WERI-Rb-1 (cell line): ENCODE results near the gene GUCA1C.

Source experiments
- DNase-seq: peaks from one replicate; pipeline ENCODE4 v3.0.0-alpha.2; 2020
- H3K27ac ChIP-seq: fragments of 250-450 bp; sonication (Bioruptor Pico); 2 replicates; pipeline ENCODE4 v1.5.1; 2020; ENCODE audit warnings: mild to moderate bottlenecking, moderate library complexity
- H3K27me3 ChIP-seq: fragments of 250-450 bp; sonication (Bioruptor Pico); 2 replicates; pipeline ENCODE4 v1.5.1; 2021; ENCODE audit warnings: mild to moderate bottlenecking, low read depth, moderate library complexity; ENCODE audit not compliant: insufficient read depth, severe bottlenecking
- H3K36me3 ChIP-seq: fragments of 250-450 bp; sonication (Bioruptor Pico); 2 replicates; pipeline ENCODE4 v1.5.1; 2020; ENCODE audit warnings: mild to moderate bottlenecking, moderate library complexity
- H3K4me3 ChIP-seq: 2 replicates; pipeline ENCODE4 v1.5.1; 2011; ENCODE audit warnings: low read depth, mild to moderate bottlenecking, control low read depth, low read length
- H3K9me3 ChIP-seq: fragments of 250-450 bp; sonication (Bioruptor Pico); 2 replicates; pipeline ENCODE4 v1.5.1; 2021; ENCODE audit warnings: mild to moderate bottlenecking, moderate library complexity; ENCODE audit not compliant: severe bottlenecking
- TF ChIP-seq, protein P1 (sequence below): IDR thresholded peaks from 2 replicates; pipeline ENCODE4 v1.5.1; 2011; ENCODE audit warnings: low read depth, mild to moderate bottlenecking, control low read depth, inconsistent platforms, low read length

The GUCA1C gene

DNA sequence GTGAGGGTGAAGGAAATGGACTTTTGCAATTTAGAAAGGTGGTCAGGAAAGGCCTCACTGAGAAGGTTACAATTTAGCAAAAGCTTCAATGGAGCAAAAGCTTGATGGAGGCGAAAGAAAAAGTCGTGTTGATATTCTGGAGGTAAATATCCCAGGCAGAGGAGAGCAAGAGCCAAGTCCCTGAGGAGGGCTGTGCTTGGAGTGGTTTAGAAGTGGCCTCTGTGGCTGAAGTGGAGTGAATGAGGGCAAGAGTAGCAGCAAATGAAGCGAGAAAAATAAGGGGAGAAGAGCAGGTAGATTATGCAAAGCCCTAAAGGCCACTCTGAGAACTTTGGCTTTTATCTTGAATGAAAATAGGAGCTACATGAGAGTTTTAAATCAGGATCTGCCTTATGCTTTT, 54.1 kb downstream of the GUCA1C start:
- no peaks in the 10 kb centered on the region for H3K36me3 ChIP-seq
- no peaks in the 10 kb centered on the region for H3K9me3 ChIP-seq
- no peak overlapping the region for H3K27ac ChIP-seq
- TF ChIP-seq, protein P1, sequence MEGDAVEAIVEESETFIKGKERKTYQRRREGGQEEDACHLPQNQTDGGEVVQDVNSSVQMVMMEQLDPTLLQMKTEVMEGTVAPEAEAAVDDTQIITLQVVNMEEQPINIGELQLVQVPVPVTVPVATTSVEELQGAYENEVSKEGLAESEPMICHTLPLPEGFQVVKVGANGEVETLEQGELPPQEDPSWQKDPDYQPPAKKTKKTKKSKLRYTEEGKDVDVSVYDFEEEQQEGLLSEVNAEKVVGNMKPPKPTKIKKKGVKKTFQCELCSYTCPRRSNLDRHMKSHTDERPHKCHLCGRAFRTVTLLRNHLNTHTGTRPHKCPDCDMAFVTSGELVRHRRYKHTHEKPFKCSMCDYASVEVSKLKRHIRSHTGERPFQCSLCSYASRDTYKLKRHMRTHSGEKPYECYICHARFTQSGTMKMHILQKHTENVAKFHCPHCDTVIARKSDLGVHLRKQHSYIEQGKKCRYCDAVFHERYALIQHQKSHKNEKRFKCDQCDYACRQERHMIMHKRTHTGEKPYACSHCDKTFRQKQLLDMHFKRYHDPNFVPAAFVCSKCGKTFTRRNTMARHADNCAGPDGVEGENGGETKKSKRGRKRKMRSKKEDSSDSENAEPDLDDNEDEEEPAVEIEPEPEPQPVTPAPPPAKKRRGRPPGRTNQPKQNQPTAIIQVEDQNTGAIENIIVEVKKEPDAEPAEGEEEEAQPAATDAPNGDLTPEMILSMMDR = no peak
- DNase-seq = no peak
- H3K4me3 ChIP-seq = no peak overlapping the region
- H3K27me3 ChIP-seq = no peaks in the 10 kb centered on the region

DNA sequence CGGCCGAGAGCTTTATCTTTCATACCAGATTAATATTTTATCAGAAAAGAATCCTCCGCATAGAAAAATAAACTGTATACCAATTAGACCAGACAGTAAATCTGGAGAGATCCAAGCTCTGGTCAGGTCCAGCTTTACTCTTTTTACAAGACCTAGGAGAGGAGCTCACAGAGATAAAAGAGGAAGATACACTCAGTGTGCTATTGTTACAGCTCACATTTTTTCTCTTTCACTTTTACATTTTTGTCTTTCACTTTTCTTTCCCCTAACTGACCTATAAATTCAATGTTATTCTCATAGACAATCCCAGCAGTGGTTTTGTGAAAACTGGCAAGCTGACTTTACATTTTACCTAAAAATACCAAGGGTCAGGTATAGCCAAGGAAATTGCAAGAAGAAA, 55.8 kb downstream of the GUCA1C start:
- H3K27me3 ChIP-seq = no peaks in the 10 kb centered on the region
- H3K4me3 ChIP-seq = no peak overlapping the region
- DNase-seq = no peak
- no peaks in the 10 kb centered on the region for H3K9me3 ChIP-seq
- TF ChIP-seq, protein P1 = no peak
- no peak overlapping the region for H3K27ac ChIP-seq
- H3K36me3 ChIP-seq = no peaks in the 10 kb centered on the region

DNA sequence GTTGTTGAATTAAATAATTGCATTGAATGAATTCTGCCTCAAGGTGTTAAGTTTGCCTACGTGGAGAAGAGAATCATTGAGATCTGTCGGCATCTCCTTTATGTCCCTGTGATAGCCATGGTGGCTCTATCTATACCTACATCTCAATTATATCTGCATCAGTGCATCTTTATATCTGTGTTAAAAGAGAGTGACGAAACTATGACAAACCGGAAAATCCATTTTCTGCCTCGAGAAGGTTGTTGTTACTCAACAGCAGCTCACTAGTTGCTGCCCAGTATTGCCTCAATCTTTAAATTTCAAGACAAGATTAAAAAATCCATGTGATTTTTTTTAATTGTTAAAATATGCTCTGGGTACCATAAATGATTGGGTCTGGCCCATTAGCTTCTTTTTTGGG, 58.7 kb downstream of the GUCA1C start:
- Histone ChIP-seq H3K9me3 (no peaks in the 10 kb centered on the region), H3K36me3 (no peaks in the 10 kb centered on the region), H3K4me3 (no peak overlapping the region), H3K27me3 (no peaks in the 10 kb centered on the region), H3K27ac (no peak overlapping the region)
- DNase-seq = no peak
- TF ChIP-seq, protein P1 = no peak

DNA sequence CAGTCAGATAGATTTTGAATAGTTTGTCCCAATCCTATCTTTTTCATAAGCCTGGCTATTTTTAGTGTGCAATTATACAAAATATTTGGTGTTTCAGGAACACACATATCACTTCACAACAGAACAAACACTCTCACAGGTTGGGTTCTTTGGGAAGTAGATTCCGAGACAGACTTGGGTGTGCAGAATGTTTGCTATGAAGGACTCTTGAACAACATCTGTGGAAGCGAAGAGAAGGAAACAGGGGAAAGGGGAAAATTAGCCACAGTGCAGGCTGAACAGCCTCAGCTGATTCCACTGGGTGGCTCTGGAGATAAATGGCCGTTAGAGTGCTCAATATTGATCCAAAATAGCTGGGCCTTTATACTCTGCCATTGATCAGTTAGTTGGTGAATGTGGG, 61.8 kb downstream of the GUCA1C start:
- H3K4me3 ChIP-seq = no peak overlapping the region
- TF ChIP-seq, protein P1 = no peak
- no peaks in the 10 kb centered on the region for H3K9me3 ChIP-seq
- H3K27me3 ChIP-seq = no peaks in the 10 kb centered on the region
- no peaks in the 10 kb centered on the region for H3K36me3 ChIP-seq
- H3K27ac ChIP-seq = no peak overlapping the region
- DNase-seq = no peak

DNA sequence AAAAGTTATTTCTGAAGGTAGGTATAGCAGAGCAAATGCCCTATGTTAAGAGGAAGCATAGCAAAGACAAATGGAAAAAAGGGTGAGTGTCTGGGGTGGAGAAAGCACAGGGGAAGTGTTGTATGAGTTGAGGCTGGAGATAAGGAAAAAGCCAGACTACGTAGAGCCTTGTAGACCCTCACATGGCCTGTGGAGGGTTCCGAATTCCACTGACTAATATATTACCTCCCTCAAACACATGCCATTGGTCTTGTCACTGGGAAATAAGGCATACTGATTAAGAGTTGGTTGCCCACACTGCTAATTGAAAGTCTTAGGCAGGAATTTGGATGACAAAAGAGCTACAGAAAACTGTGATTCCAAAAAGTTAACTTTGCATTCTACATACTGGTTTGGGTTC, 65.9 kb downstream of the GUCA1C start:
- TF ChIP-seq, protein P1 = no peak
- Histone ChIP-seq H3K9me3 (no peaks in the 10 kb centered on the region), H3K36me3 (no peaks in the 10 kb centered on the region), H3K4me3 (no peak overlapping the region), H3K27ac (no peak overlapping the region), H3K27me3 (no peaks in the 10 kb centered on the region)
- DNase-seq = no peak

DNA sequence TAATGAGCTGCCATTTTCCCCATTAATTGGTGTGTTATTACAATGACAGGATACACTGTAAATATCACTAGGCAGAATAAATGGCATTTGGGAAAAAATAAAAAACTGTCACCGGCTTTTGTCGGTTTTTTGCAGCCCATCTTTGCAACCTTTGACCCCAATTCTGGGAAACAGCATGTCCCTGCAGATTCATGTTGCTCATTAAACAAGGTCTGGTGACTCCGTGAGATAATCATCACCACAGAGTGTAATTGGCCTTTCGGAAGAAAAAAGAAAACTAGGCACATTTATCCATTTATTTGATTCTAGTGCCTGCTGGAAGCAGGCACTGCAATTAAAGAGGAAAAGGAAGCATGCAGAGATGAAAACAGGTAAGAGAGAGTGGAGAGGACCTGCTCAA, 66.6 kb downstream of the GUCA1C start:
- Histone ChIP-seq H3K9me3 (no peaks in the 10 kb centered on the region), H3K4me3 (no peak overlapping the region), H3K27me3 (no peaks in the 10 kb centered on the region), H3K27ac (no peak overlapping the region), H3K36me3 (no peaks in the 10 kb centered on the region)
- TF ChIP-seq, protein P1 = no peak
- no peak for DNase-seq
